DND-41 (cell line): ENCODE results near the gene C19orf73.
"Not testable (repeated sequence)": the region's sequence is repeated elsewhere in the genome, so short reads cannot be mapped to it uniquely, and the experiment has no call there.

Experiments used
- CTCF ChIP-seq: IDR thresholded peaks from 2 replicates; pipeline ENCODE4 v1.5.1; 2012; ENCODE audit warnings: borderline replicate concordance, low read length, moderate library complexity, mild to moderate bottlenecking; ENCODE audit not compliant: poor library complexity, severe bottlenecking; ENCODE audit errors: extremely low read depth
- EZH2 ChIP-seq: IDR thresholded peaks from 3 replicates; pipeline ENCODE4 v1.6.1; 2012; ENCODE audit warnings: borderline replicate concordance, low read depth, mild to moderate bottlenecking, moderate library complexity, low read length, inconsistent platforms; ENCODE audit not compliant: severe bottlenecking

DNA sequence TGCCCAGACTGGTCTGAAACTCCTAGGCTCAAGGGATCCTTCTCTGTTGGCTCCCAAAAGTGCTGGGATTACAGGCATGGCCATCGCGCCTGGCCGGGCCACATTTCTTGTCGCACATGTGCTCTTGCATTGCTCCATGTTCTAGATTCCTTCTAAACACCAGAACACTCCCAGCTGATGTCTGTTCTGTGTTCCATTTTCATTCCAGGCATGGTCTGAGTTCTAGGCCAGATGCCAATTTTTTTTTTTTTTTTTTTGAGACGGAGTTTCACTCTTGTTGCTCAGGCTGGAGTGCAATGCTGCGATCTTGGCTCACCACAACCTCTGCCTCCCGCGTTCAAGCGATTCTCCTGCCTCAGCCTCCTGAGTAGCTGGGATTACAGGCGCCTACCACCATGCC is 2.9 kb upstream of the C19orf73 start:
- not testable (repeated sequence) for TF ChIP-seq CTCF, EZH2
